H9 (cell line): Measurements from ENCODE around the gene PTPRK. TPM values are rescaled to one million over a fixed set of nuclear protein-coding genes. Genes with fewer than 3 reads are reported as not detected.

Experiments used
- DNase-seq: peaks from one replicate; pipeline ENCODE4 v3.0.0-alpha.2; 2017
- H2AFZ ChIP-seq: one replicate; pipeline ENCODE4 v1.6.1; 2013; ENCODE audit warnings: mild to moderate bottlenecking, low read length, control low read depth, moderate library complexity
- H2AK5ac ChIP-seq: 2 replicates; pipeline ENCODE4 v1.6.1; 2013; ENCODE audit warnings: low read length, control low read depth, mixed read lengths; ENCODE audit not compliant: insufficient read length
- H2BK120ac ChIP-seq: one replicate; pipeline ENCODE4 v1.6.1; 2013; ENCODE audit warnings: low read depth, mild to moderate bottlenecking, low read length, control low read depth, inconsistent platforms; ENCODE audit not compliant: poor library complexity, severe bottlenecking
- H2BK12ac ChIP-seq: 2 replicates; pipeline ENCODE4 v1.6.1; 2013; ENCODE audit warnings: low read length, control low read depth, mixed read lengths, low read depth; ENCODE audit not compliant: insufficient read length
- H2BK15ac ChIP-seq: 2 replicates; pipeline ENCODE4 v1.6.1; 2013; ENCODE audit warnings: low read depth, low read length, control low read depth
- H2BK20ac ChIP-seq: one replicate; pipeline ENCODE4 v1.6.1; 2013; ENCODE audit warnings: low read depth, mild to moderate bottlenecking, low read length, control low read depth, inconsistent platforms; ENCODE audit not compliant: poor library complexity, severe bottlenecking
- H2BK5ac ChIP-seq: 2 replicates; pipeline ENCODE4 v1.6.1; 2013; ENCODE audit warnings: low read length, control low read depth, mixed read lengths; ENCODE audit not compliant: insufficient read length
- H3K14ac ChIP-seq: 2 replicates; pipeline ENCODE4 v1.6.1; 2013; ENCODE audit warnings: low read length, control low read depth; ENCODE audit not compliant: insufficient read depth
- H3K18ac ChIP-seq: 2 replicates; pipeline ENCODE4 v1.6.1; 2013; ENCODE audit warnings: low read depth, mild to moderate bottlenecking, mixed read lengths, low read length, control low read depth; ENCODE audit not compliant: insufficient read length
- H3K23ac ChIP-seq: 2 replicates; pipeline ENCODE4 v1.6.1; 2013; ENCODE audit warnings: low read length, control low read depth, mixed read lengths, low read depth; ENCODE audit not compliant: insufficient read length
- H3K23me2 ChIP-seq: 2 replicates; pipeline ENCODE4 v1.6.1; 2013; ENCODE audit warnings: low read depth, mild to moderate bottlenecking, mixed read lengths, low read length, control low read depth; ENCODE audit not compliant: insufficient read length, poor library complexity, severe bottlenecking
- H3K27ac ChIP-seq: 2 replicates; pipeline ENCODE4 v1.5.1; 2013; ENCODE audit warnings: low read length, control low read depth, mixed read lengths, low read depth; ENCODE audit not compliant: insufficient read length
- H3K27me3 ChIP-seq: 2 replicates; pipeline ENCODE4 v1.6.1; 2013; ENCODE audit warnings: low read length, control low read depth, inconsistent platforms; ENCODE audit not compliant: insufficient read depth
- H3K4ac ChIP-seq: 2 replicates; pipeline ENCODE4 v1.6.1; 2013; ENCODE audit warnings: low read depth, mild to moderate bottlenecking, control low read depth, inconsistent platforms, low read length, moderate library complexity
- H3K4me1 ChIP-seq: 2 replicates; pipeline ENCODE4 v1.6.1; 2013; ENCODE audit warnings: low read length, control low read depth, inconsistent platforms; ENCODE audit not compliant: insufficient read depth
- H3K4me2 ChIP-seq: 2 replicates; pipeline ENCODE4 v1.6.1; 2013; ENCODE audit warnings: low read length, control low read depth, mixed read lengths; ENCODE audit not compliant: insufficient read length, insufficient read depth
- H3K56ac ChIP-seq: 2 replicates; pipeline ENCODE4 v1.6.1; 2013; ENCODE audit warnings: low read depth, mild to moderate bottlenecking, mixed read lengths, low read length, control low read depth; ENCODE audit not compliant: insufficient read length
- H3K79me1 ChIP-seq: 2 replicates; pipeline ENCODE4 v1.6.1; 2013; ENCODE audit warnings: low read depth, mild to moderate bottlenecking, moderate library complexity, low read length, control low read depth, inconsistent platforms; ENCODE audit not compliant: insufficient read depth, poor library complexity, severe bottlenecking
- H3K79me2 ChIP-seq: 2 replicates; pipeline ENCODE4 v1.6.1; 2013; ENCODE audit warnings: low read length, control low read depth, inconsistent platforms; ENCODE audit not compliant: insufficient read depth
- H3K9ac ChIP-seq: 2 replicates; pipeline ENCODE4 v1.6.1; 2013; ENCODE audit warnings: low read length, control low read depth, mixed read lengths; ENCODE audit not compliant: insufficient read length; ENCODE audit errors: extremely low read depth
- H3K9me3 ChIP-seq: one replicate; pipeline ENCODE4 v1.6.1; 2013; ENCODE audit warnings: low read depth, low read length, inconsistent platforms; ENCODE audit not compliant: control insufficient read depth
- H3T11ph ChIP-seq: one replicate; pipeline ENCODE4 v1.6.1; 2013; ENCODE audit warnings: mild to moderate bottlenecking, low read length, control low read depth, inconsistent platforms
- H4K20me1 ChIP-seq: one replicate; pipeline ENCODE4 v1.6.1; 2013; ENCODE audit not compliant: control insufficient read depth, insufficient read length, insufficient read depth
- H4K5ac ChIP-seq: 2 replicates; pipeline ENCODE4 v1.6.1; 2013; ENCODE audit warnings: low read depth, mild to moderate bottlenecking, mixed read lengths, low read length, control low read depth; ENCODE audit not compliant: insufficient read length
- H4K8ac ChIP-seq: replicated peaks from 2 replicates; pipeline ENCODE4 v1.6.1; 2013; ENCODE audit warnings: low read length, control low read depth, mixed read lengths, low read depth; ENCODE audit not compliant: insufficient read length
- H4K91ac ChIP-seq: 2 replicates; pipeline ENCODE4 v1.6.1; 2013; ENCODE audit warnings: low read depth, mild to moderate bottlenecking, moderate library complexity, mixed read lengths, low read length, control low read depth; ENCODE audit not compliant: insufficient read length
- H3K27ac Mint-ChIP-seq, 3 experiments: 2 replicates in 2 of 3; 3 replicates in 1 of 3; pipeline ENCODE4 v1.8.0; 2020 to 2021; ENCODE audit warnings: mixed read lengths in 3 of 3, mild to moderate bottlenecking in 1 of 3, moderate library complexity in 1 of 3
- H3K27me3 Mint-ChIP-seq: 2 replicates; pipeline ENCODE4 v1.8.0; 2021; ENCODE audit warnings: low read depth, mild to moderate bottlenecking, moderate library complexity, mixed read lengths
- H3K36me3 Mint-ChIP-seq, 3 experiments: 2 replicates in 2 of 3; 3 replicates in 1 of 3; pipeline ENCODE4 v1.8.0; 2020 to 2021; ENCODE audit warnings: low read depth in 3 of 3, mixed read lengths in 3 of 3; ENCODE audit not compliant: insufficient read depth in 1 of 3
- H3K4me1 Mint-ChIP-seq, 2 experiments: 2 replicates each; pipeline ENCODE4 v1.8.0; 2020; ENCODE audit warnings: mixed read lengths in 2 of 2
- H3K4me3 Mint-ChIP-seq, 2 experiments: 2 replicates in 1 of 2; 3 replicates in 1 of 2; pipeline ENCODE4 v1.8.0; 2020 to 2021; ENCODE audit warnings: mild to moderate bottlenecking in 2 of 2, mixed read lengths in 2 of 2, moderate library complexity in 1 of 2
- H3K9me3 Mint-ChIP-seq, 2 experiments: 2 replicates in 1 of 2; 3 replicates in 1 of 2; pipeline ENCODE4 v1.8.0; 2020; ENCODE audit warnings: mild to moderate bottlenecking in 2 of 2, mixed read lengths in 2 of 2, moderate library complexity in 1 of 2
- CTCF ChIP-seq: fragments of 200-600 bp; sonication (generic); conservative IDR thresholded peaks from 3 replicates; pipeline ENCODE4 v1.8.0; 2021; ENCODE audit warnings: antibody characterized with exemption, mild to moderate bottlenecking
- WGBS: extraction: QIAGEN DNeasy Blood & Tissue Kit; methylation state at CpG from one replicate; pipeline ENCODE4 v1.1.7; 2013; ENCODE audit warnings: missing lambda C conversion rate, low lambda C conversion rate, mixed read lengths; ENCODE audit not compliant: insufficient read length; ENCODE audit errors: extremely low coverage; 5-methylcytosine and 5-hydroxymethylcytosine counted together
- total RNA-seq: library from RNA; stranded (reverse); gene quantifications from 2 replicates; pipeline ENCODE4 v1.2.1, GENCODE V29; 2021

The PTPRK gene
- total RNA-seq, 1 experiment from 2014 or later = 47.9 TPM

GRCh38 chr6:128139519-128139918 lies 380.9 kb downstream of the PTPRK start:
- H3K79me2 ChIP-seq = no peaks in the 10 kb centered on the region; the same call in 1 of the 2 replicates
- no peaks in the 10 kb centered on the region for H3K4me1 ChIP-seq
- no peak for TF ChIP-seq CTCF
- H3K56ac ChIP-seq = no peak overlapping the region
- Mint-ChIP-seq H3K27ac (peak overlapping the region in 1 of 3 experiments; percentile 55; a peak in 2 of 7 replicates), H3K36me3 (no peaks in the 10 kb centered on the region), H3K27me3 (no peaks in the 10 kb centered on the region), H3K4me1 (peaks cover 0 to 6% of the 10 kb centered on the region in 2 experiments; a peak in 3 of 4 replicates), H3K9me3 (no peaks in the 10 kb centered on the region; a peak in 1 of 5 replicates), H3K4me3 (no peak overlapping the region)
- no peak overlapping the region for H2BK15ac ChIP-seq
- no peaks in the 10 kb centered on the region for H3K79me1 ChIP-seq
- H3K9me3 ChIP-seq = no peaks in the 10 kb centered on the region
- no peak overlapping the region for H4K5ac ChIP-seq
- H3K9ac ChIP-seq = no peak overlapping the region
- H3T11ph ChIP-seq = no peak overlapping the region
- H3K27ac ChIP-seq = no peak overlapping the region
- DNase-seq = no peak
- no peak overlapping the region for H4K91ac ChIP-seq
- no peak overlapping the region for H3K4ac ChIP-seq
- H3K14ac ChIP-seq = no peak overlapping the region
- H4K20me1 ChIP-seq = no peaks in the 10 kb centered on the region
- H2AFZ ChIP-seq = no peak overlapping the region
- WGBS = no CpG with 5 or more reads among the region's 1 CpG
- H3K23me2 ChIP-seq = no peaks in the 10 kb centered on the region
- H2BK5ac ChIP-seq = no peak overlapping the region
- H3K18ac ChIP-seq = no peak overlapping the region
- no peak overlapping the region for H2BK20ac ChIP-seq
- H3K23ac ChIP-seq = no peak overlapping the region
- H2BK12ac ChIP-seq = no peak overlapping the region
- H2AK5ac ChIP-seq = no peak overlapping the region
- no peaks in the 10 kb centered on the region for H3K27me3 ChIP-seq
- no peak overlapping the region for H3K4me2 ChIP-seq
- H2BK120ac ChIP-seq = no peak overlapping the region
- no peak overlapping the region for H4K8ac ChIP-seq
